ENCODE data around the gene NARF. TPM values are rescaled to one million over a fixed set of nuclear protein-coding genes. Genes with fewer than 3 reads are reported as not detected.
A peak's percentile ranks its signal among the peaks of the same experiment; 100 is the strongest.
"Not testable (repeated sequence)": the region's sequence is repeated elsewhere in the genome, so short reads cannot be mapped to it uniquely, and the experiment has no call there.

NARF gene
- total RNA-seq, 2 donors from 2014 or later, result 159 TPM

- peak overlapping the region in 1 of 2 donors; percentile 68 for H3K27ac Mint-ChIP-seq
- no peaks in the 10 kb centered on the region for H3K36me3 Mint-ChIP-seq
- H3K9me3 Mint-ChIP-seq, result no peaks in the 10 kb centered on the region
- DNase-seq (ENCODE audit: low spot score in 2 of 2) (peak; percentile 91 to 95), ATAC-seq (peak; percentile 64 to 82)
Measured at GRCh38 chr17:82496529-82497434, 38.2 kb downstream of the NARF start.

GRCh38 chr17:82497483-82498405 lies 39.2 kb downstream of the NARF start:
- ATAC-seq (peak; percentile 14 to 53), DNase-seq (ENCODE audit: low spot score in 2 of 2) (peak in 1 of 2 donors; percentile 36)
- Mint-ChIP-seq H3K36me3 (no peaks in the 10 kb centered on the region), H3K9me3 (no peaks in the 10 kb centered on the region), H3K27ac (peak overlapping the region; percentile 68 to 91)

GRCh38 chr17:82502207-82502606 lies 43.7 kb downstream of the NARF start:
- H3K9me3 Mint-ChIP-seq, result no peaks in the 10 kb centered on the region
- DNase-seq (ENCODE audit: low spot score in 2 of 2) (no peak), ATAC-seq (no peak)
- no peaks in the 10 kb centered on the region for H3K36me3 Mint-ChIP-seq
- no peak overlapping the region for H3K27ac Mint-ChIP-seq

GRCh38 chr17:82503094-82503727 lies 44.7 kb downstream of the NARF start:
- DNase-seq (ENCODE audit: low spot score in 2 of 2) (no peak), ATAC-seq (no peak)
- H3K9me3 Mint-ChIP-seq, result peaks cover 0 to 5% of the 10 kb centered on the region in 2 donors
- H3K27ac Mint-ChIP-seq, result no peak overlapping the region
- H3K36me3 Mint-ChIP-seq, result no peaks in the 10 kb centered on the region

- Mint-ChIP-seq H3K9me3 (peaks cover 0 to 5% of the 10 kb centered on the region in 2 donors), H3K27ac (no peak overlapping the region), H3K36me3 (no peaks in the 10 kb centered on the region)
- DNase-seq (ENCODE audit: low spot score in 2 of 2) (no peak), ATAC-seq (no peak)
Measured at GRCh38 chr17:82503728-82504308, 45.3 kb downstream of the NARF start.

- peaks cover 0 to 5% of the 10 kb centered on the region in 2 donors for H3K9me3 Mint-ChIP-seq
- peak overlapping the region in 1 of 2 donors; percentile 72 for H3K27ac Mint-ChIP-seq
- no peaks in the 10 kb centered on the region for H3K36me3 Mint-ChIP-seq
- ATAC-seq (no peak), DNase-seq (ENCODE audit: low spot score in 2 of 2) (no peak)
Measured at GRCh38 chr17:82505296-82505695, 46.8 kb downstream of the NARF start.

GRCh38 chr17:82506402-82506801 lies 47.9 kb downstream of the NARF start:
- H3K36me3 Mint-ChIP-seq, H3K9me3 Mint-ChIP-seq: not testable (repeated sequence)
- peak overlapping the region in 1 of 2 donors; percentile 90 for H3K27ac Mint-ChIP-seq
- DNase-seq (ENCODE audit: low spot score in 2 of 2) (peak in 1 of 2 donors; percentile 51), ATAC-seq (peak; percentile 95 to 99)

GRCh38 chr17:82507631-82508175 lies 49.2 kb downstream of the NARF start:
- peaks cover 0 to 5% of the 10 kb centered on the region in 2 donors for H3K9me3 Mint-ChIP-seq
- no peaks in the 10 kb centered on the region for H3K36me3 Mint-ChIP-seq
- H3K27ac Mint-ChIP-seq, result no peak overlapping the region
- ATAC-seq (no peak), DNase-seq (ENCODE audit: low spot score in 2 of 2) (no peak)

- H3K27ac Mint-ChIP-seq; H3K36me3 Mint-ChIP-seq; ATAC-seq; DNase-seq (ENCODE audit: low spot score in 2 of 2); H3K9me3 Mint-ChIP-seq: not testable (repeated sequence)
Measured at GRCh38 chr17:82511642-82512041, 53.1 kb downstream of the NARF start.

- DNase-seq (ENCODE audit: low spot score in 2 of 2); H3K36me3 Mint-ChIP-seq; H3K27ac Mint-ChIP-seq; ATAC-seq; H3K9me3 Mint-ChIP-seq: not testable (repeated sequence)
Measured at GRCh38 chr17:82513864-82514263, 55.3 kb downstream of the NARF start.

GRCh38 chr17:82517230-82517865 lies 58.8 kb downstream of the NARF start:
- DNase-seq (ENCODE audit: low spot score in 2 of 2), result no peak
- Mint-ChIP-seq H3K9me3 (no peaks in the 10 kb centered on the region), H3K36me3 (peaks cover 6 to 12% of the 10 kb centered on the region in 2 donors), H3K27ac (no peak overlapping the region)
- ATAC-seq, result no peak

- ATAC-seq (peak; percentile 96 to 98), DNase-seq (ENCODE audit: low spot score in 2 of 2) (peak; percentile 96 to 100)
- Mint-ChIP-seq H3K36me3 (peaks cover 6 to 21% of the 10 kb centered on the region in 2 donors), H3K27ac (peak within 1 kb of the TSS; percentile 88 to 97), H3K9me3 (no peaks in the 10 kb centered on the region)
Measured at GRCh38 chr17:82518826-82519810, 60.6 kb downstream of the NARF start, which contains the start of gene FOXK2. Gene FOXK2 (plus strand): TSS chr17:82519732. CDS start chr17:82519889, 157 bp downstream.

GRCh38 chr17:82519971-82520903 lies 61.7 kb downstream of the NARF start:
- Mint-ChIP-seq H3K9me3 (no peaks in the 10 kb centered on the region), H3K36me3 (peaks cover 6 to 21% of the 10 kb centered on the region in 2 donors), H3K27ac (peak overlapping the region; percentile 88 to 97)
- peak; percentile 8 to 23 for ATAC-seq
- DNase-seq (ENCODE audit: low spot score in 2 of 2), result peak; percentile 54 to 63
